VCaP (cell line): Measurements from ENCODE around the gene RAD50.

ENCODE experiments used
- H3K27ac ChIP-seq: fragments of 450-650 bp; 2 replicates; pipeline ENCODE4 v1.5.1; 2017
- CTCF ChIP-seq: fragments of 450-650 bp; conservative IDR thresholded peaks from 2 replicates; pipeline ENCODE4 v1.5.1; 2017; ENCODE audit warnings: mild to moderate bottlenecking, moderate library complexity

Gene RAD50

GRCh38 chr5:132669966-132670882, 113.4 kb downstream of the RAD50 start:
- TF ChIP-seq CTCF = no peak
- no peak overlapping the region for H3K27ac ChIP-seq

- H3K27ac ChIP-seq = no peak overlapping the region
- no peak for TF ChIP-seq CTCF
Observed at GRCh38 chr5:132671000-132671399, 114.2 kb downstream of the RAD50 start.

- no peak for TF ChIP-seq CTCF
- H3K27ac ChIP-seq = no peak overlapping the region
Observed at GRCh38 chr5:132673488-132673887, 116.7 kb downstream of the RAD50 start.

GRCh38 chr5:132673939-132674630, 117.3 kb downstream of the RAD50 start, which contains the start of gene IL4:
IL4 (plus strand) TSS chr5:132673989; CDS start chr5:132674051, 62 bp downstream.
- H3K27ac ChIP-seq = no peak within 1 kb of the TSS
- TF ChIP-seq CTCF = no peak

- H3K27ac ChIP-seq = no peak overlapping the region
- no peak for TF ChIP-seq CTCF
Observed at GRCh38 chr5:132674671-132675506, 118.1 kb downstream of the RAD50 start.

GRCh38 chr5:132675936-132676689, 119.3 kb downstream of the RAD50 start:
- no peak overlapping the region for H3K27ac ChIP-seq

More at GRCh38 chr5:132675936-132676689, 119.3 kb downstream of the RAD50 start:
- no peak for TF ChIP-seq CTCF
